ENCODE measurements around the gene DPP8. TPM values are rescaled to one million over a fixed set of nuclear protein-coding genes. Genes with fewer than 3 reads are reported as not detected.
A peak's percentile ranks its signal among the peaks of the same experiment; 100 is the strongest.

The DPP8 gene
- polyA plus RNA-seq, 1 of the 3 experiments (the other 2 are of a cell fraction) = 14.1 TPM

GRCh38 chr15:65409036-65409631 is 108.4 kb downstream of the DPP8 start:
- H3K4me1 ChIP-seq (ENCODE audit: control insufficient read depth in 1 of 2, insufficient read depth in 2 of 2, low read depth in 1 of 2, low read length in 1 of 2) = peaks cover 0 to 12% of the 10 kb centered on the region in 2 experiments; a peak in 1 of 4 replicates
- H3F3A ChIP-seq (replicated peaks; ENCODE audit: insufficient read depth) = peaks cover 6% of the 10 kb centered on the region
- 68% methylated on average over 7 of the region's 7 CpGs for WGBS (ENCODE audit: low lambda C conversion rate)
- no peak for DNase-seq
- H3K79me2 ChIP-seq (ENCODE audit: insufficient read depth) = no peaks in the 10 kb centered on the region
- H3K27ac ChIP-seq (ENCODE audit: low read depth in 2 of 2, low read length in 1 of 2) = peak overlapping the region in 1 of 2 experiments; percentile 41; a peak in 1 of 4 replicates
- H3K4me3 ChIP-seq (ENCODE audit: low read depth in 2 of 2, low read length in 1 of 2) = no peak overlapping the region
- no peaks in the 10 kb centered on the region for H3K36me3 ChIP-seq (replicated peaks in 1 of 2; ENCODE audit: control insufficient read depth in 1 of 2, insufficient read depth in 2 of 2, low read length in 1 of 2)
- H3K9me3 ChIP-seq = no peaks in the 10 kb centered on the region
- no peaks in the 10 kb centered on the region; the same call in 1 of the 2 replicates for H3K27me3 ChIP-seq (ENCODE audit: insufficient read depth)
- H4K20me1 ChIP-seq (ENCODE audit: insufficient read depth) = no peaks in the 10 kb centered on the region
- H3K4me2 ChIP-seq = no peak overlapping the region
- POLR2A ChIA-PET = no interaction called here
- no peak overlapping the region for H3K9ac ChIP-seq
- CTCF ChIA-PET = interaction anchor here (2.6 kb wide), 1 partner anchor 9 kb away, joined by 28 read pairs; no protein-coding TSS in a partner anchor
- no peaks in the 10 kb centered on the region for H3K9me2 ChIP-seq
- H2AFZ ChIP-seq (ENCODE audit: low read depth) = no peak overlapping the region
- TF ChIP-seq FOSL2 (IDR thresholded peaks at IDR 0.05; ENCODE audit: borderline replicate concordance, low read depth) (0 out of 2 replicates have a peak, but pooled peaks have one; percentile 6), JUND (IDR thresholded peaks at IDR 0.05) (peak; percentile 31; the same call in 1 of the 2 replicates), IRF3 (IDR thresholded peaks at IDR 0.05; ENCODE audit: low read depth, low read length) (no peak)

GRCh38 chr15:65408324-65409035 is 109.0 kb downstream of the DPP8 start:
- WGBS (ENCODE audit: low lambda C conversion rate) = 82% methylated on average over 7 of the region's 7 CpGs
- TF ChIP-seq NFIC (IDR thresholded peaks at IDR 0.05; ENCODE audit: borderline replicate concordance) (no peak), RAD21 (IDR thresholded peaks at IDR 0.05; ENCODE audit: low read length) (no peak), YY1 (IDR thresholded peaks at IDR 0.05; ENCODE audit: low read depth) (no peak), TCF12 (IDR thresholded peaks at IDR 0.05) (no peak), TEAD4 (IDR thresholded peaks at IDR 0.05; ENCODE audit: borderline replicate concordance, insufficient read depth) (no peak), TAF1 (IDR thresholded peaks at IDR 0.05; ENCODE audit: borderline replicate concordance, low read depth, low read length) (no peak), MXI1 (IDR thresholded peaks at IDR 0.05; ENCODE audit: low read depth, low read length) (no peak), MEF2A (IDR thresholded peaks at IDR 0.05; ENCODE audit: borderline replicate concordance, low read depth) (no peak), GATA2 (CRISPR knock-in tag; IDR thresholded peaks at IDR 0.05) (no peak), MAX (IDR thresholded peaks at IDR 0.05; ENCODE audit: low read depth) (no peak), NRF1 (IDR thresholded peaks at IDR 0.05; ENCODE audit: low read depth, low read length) (no peak), ELF1 (IDR thresholded peaks at IDR 0.05) (no peak)
- Histone ChIP-seq H3K27ac (ENCODE audit: low read depth in 2 of 2, low read length in 1 of 2) (peak overlapping the region in 1 of 2 experiments; percentile 41; a peak in 1 of 4 replicates), H3K36me3 (replicated peaks in 1 of 2; ENCODE audit: control insufficient read depth in 1 of 2, insufficient read depth in 2 of 2, low read length in 1 of 2) (no peaks in the 10 kb centered on the region), H3K4me3 (ENCODE audit: low read depth in 2 of 2, low read length in 1 of 2) (no peak overlapping the region), H3F3A (replicated peaks; ENCODE audit: insufficient read depth) (peaks cover 6% of the 10 kb centered on the region), H3K9me2 (no peaks in the 10 kb centered on the region), H4K20me1 (ENCODE audit: insufficient read depth) (no peaks in the 10 kb centered on the region), H3K27me3 (ENCODE audit: insufficient read depth) (no peaks in the 10 kb centered on the region; the same call in 1 of the 2 replicates), H3K4me1 (ENCODE audit: control insufficient read depth in 1 of 2, insufficient read depth in 2 of 2, low read depth in 1 of 2, low read length in 1 of 2) (peaks cover 0 to 12% of the 10 kb centered on the region in 2 experiments; a peak in 1 of 4 replicates), H2AFZ (ENCODE audit: low read depth) (no peak overlapping the region), H3K9ac (no peak overlapping the region), H3K79me2 (ENCODE audit: insufficient read depth) (no peaks in the 10 kb centered on the region), H3K9me3 (no peaks in the 10 kb centered on the region), H3K4me2 (no peak overlapping the region)
- POLR2A ChIA-PET = no interaction called here
- no peak for DNase-seq
- CTCF ChIA-PET = interaction anchor here (0.6 to 2.6 kb wide), 2 partner anchors 8 to 138 kb away, joined by 3 to 28 read pairs; no protein-coding TSS in a partner anchor
